Smooth muscle cell (in vitro differentiated cells): ENCODE results near the gene LRMDA. TPM values are rescaled to one million over a fixed set of nuclear protein-coding genes. Genes with fewer than 3 reads are reported as not detected.

Experiments used
- DNase-seq: peaks from one replicate; lab custom pipeline; 2025; ENCODE audit not compliant: unreplicated experiment; lab: John Stamatoyannopoulos, UW
- H2AFZ ChIP-seq: fragments of 200-600 bp; sonication (generic); 2 replicates; pipeline ENCODE4 v1.6.0; 2016; ENCODE audit warnings: antibody characterized with exemption, low read depth, mild to moderate bottlenecking
- H3F3A ChIP-seq: fragments of 200-600 bp; sonication (generic); 2 replicates; pipeline ENCODE4 v1.6.0; 2017; ENCODE audit warnings: antibody characterized with exemption, low read depth
- H3K27ac ChIP-seq: fragments of 200-600 bp; sonication (generic); 2 replicates; pipeline ENCODE4 v1.5.1; 2016; ENCODE audit warnings: low read depth, mild to moderate bottlenecking
- H3K27me3 ChIP-seq: fragments of 200-600 bp; sonication (generic); 2 replicates; pipeline ENCODE4 v1.6.1; 2016; ENCODE audit warnings: low read depth, mild to moderate bottlenecking
- H3K36me3 ChIP-seq: fragments of 200-600 bp; sonication (generic); 2 replicates; pipeline ENCODE4 v1.5.1; 2016; ENCODE audit warnings: low read depth
- H3K4me1 ChIP-seq: fragments of 200-600 bp; sonication (generic); 2 replicates; pipeline ENCODE4 v1.5.1; 2016; ENCODE audit warnings: low read depth
- H3K4me2 ChIP-seq: fragments of 200-600 bp; sonication (generic); 2 replicates; pipeline ENCODE4 v1.6.0; 2016; ENCODE audit warnings: mild to moderate bottlenecking
- H3K4me3 ChIP-seq: fragments of 200-600 bp; sonication (generic); 2 replicates; pipeline ENCODE4 v1.5.1; 2016; ENCODE audit warnings: mild to moderate bottlenecking
- H3K79me2 ChIP-seq: fragments of 200-600 bp; sonication (generic); 2 replicates; pipeline ENCODE4 v1.6.0; 2016; ENCODE audit warnings: low read depth, mild to moderate bottlenecking
- H3K9ac ChIP-seq: fragments of 200-600 bp; sonication (generic); 2 replicates; pipeline ENCODE4 v1.6.0; 2016; ENCODE audit warnings: low read depth
- H3K9me3 ChIP-seq: fragments of 200-600 bp; sonication (generic); replicated peaks from 2 replicates; pipeline ENCODE4 v1.5.1; 2016; ENCODE audit warnings: low read depth
- H4K20me1 ChIP-seq: fragments of 200-600 bp; sonication (generic); 2 replicates; pipeline ENCODE4 v1.6.0; 2016; ENCODE audit warnings: low read depth
- CTCF ChIP-seq: fragments of 200-600 bp; sonication (generic); IDR thresholded peaks from 2 replicates; pipeline ENCODE4 v1.5.1; 2017; ENCODE audit warnings: borderline replicate concordance, mild to moderate bottlenecking, antibody characterized with exemption; ENCODE audit not compliant: insufficient read depth, poor library complexity, severe bottlenecking
- WGBS: methylation state at CpG from one replicate; pipeline ENCODE4 v1.1.7; 2016; ENCODE audit warnings: low lambda C conversion rate; 5-methylcytosine and 5-hydroxymethylcytosine counted together
- polyA plus RNA-seq: library from polyadenylated mRNA; unstranded; fragments of >200 nt; fragmentation: Nextera tagmentation; extraction: Ambion mirVana; gene quantifications from 2 replicates; pipeline ENCODE4 v1.2.1, GENCODE V29; 2016
- total RNA-seq: library from RNA; depleted of rRNA; stranded (reverse); fragments of >200 nt; gene quantifications from 2 replicates; pipeline ENCODE4 v1.2.3, GENCODE V29; 2014

LRMDA gene
- total and polyA plus RNA-seq, 2 experiments from 2014 or later: 1.5 to 1.6 TPM

GRCh38 chr10:75724047-75724446 lies 292.6 kb downstream of the LRMDA start:
- H3K36me3 ChIP-seq: no peaks in the 10 kb centered on the region
- no peaks in the 10 kb centered on the region for H3K9me3 ChIP-seq
- H3K4me2 ChIP-seq: no peak overlapping the region
- no peaks in the 10 kb centered on the region for H3F3A ChIP-seq
- WGBS: 77% methylated on average over 2 of the region's 2 CpGs
- no peak for TF ChIP-seq CTCF
- no peak overlapping the region for H3K4me3 ChIP-seq
- peaks cover 2% of the 10 kb centered on the region for H3K27me3 ChIP-seq
- DNase-seq: no peak
- H3K27ac ChIP-seq: no peak overlapping the region
- no peak overlapping the region for H2AFZ ChIP-seq
- H3K79me2 ChIP-seq: no peaks in the 10 kb centered on the region
- no peak overlapping the region for H3K9ac ChIP-seq
- no peaks in the 10 kb centered on the region for H3K4me1 ChIP-seq
- H4K20me1 ChIP-seq: no peaks in the 10 kb centered on the region

- H4K20me1 ChIP-seq: no peaks in the 10 kb centered on the region
- H3K27ac ChIP-seq: no peak overlapping the region
Observed at GRCh38 chr10:75726522-75727483, 295.4 kb downstream of the LRMDA start.

GRCh38 chr10:75730847-75731246 lies 299.4 kb downstream of the LRMDA start:
- TF ChIP-seq CTCF: no peak
- WGBS: 83% methylated on average over 1 of the region's 1 CpG
- H4K20me1 ChIP-seq: no peaks in the 10 kb centered on the region
- no peak overlapping the region for H3K9ac ChIP-seq
- H3K4me2 ChIP-seq: no peak overlapping the region
- no peaks in the 10 kb centered on the region for H3K9me3 ChIP-seq
- H3K27me3 ChIP-seq: peaks cover 4% of the 10 kb centered on the region
- no peak for DNase-seq
- H3K36me3 ChIP-seq: no peaks in the 10 kb centered on the region
- no peak overlapping the region for H3K4me3 ChIP-seq
- no peaks in the 10 kb centered on the region for H3F3A ChIP-seq
- H3K4me1 ChIP-seq: peaks cover 6% of the 10 kb centered on the region
- no peak overlapping the region for H3K27ac ChIP-seq
- no peak overlapping the region for H2AFZ ChIP-seq
- H3K79me2 ChIP-seq: no peaks in the 10 kb centered on the region

More at GRCh38 chr10:75726522-75727483, 295.4 kb downstream of the LRMDA start:
- H2AFZ ChIP-seq: no peak overlapping the region
- H3K9ac ChIP-seq: no peak overlapping the region
- no peaks in the 10 kb centered on the region for H3K9me3 ChIP-seq
- no peaks in the 10 kb centered on the region for H3F3A ChIP-seq
- no peaks in the 10 kb centered on the region for H3K4me1 ChIP-seq
- no peak for TF ChIP-seq CTCF
- no peaks in the 10 kb centered on the region for H3K79me2 ChIP-seq
- no peak for DNase-seq
- H3K4me2 ChIP-seq: no peak overlapping the region
- no peak overlapping the region for H3K4me3 ChIP-seq
- H3K27me3 ChIP-seq: peaks cover 4% of the 10 kb centered on the region
- 90% methylated on average over 11 of the region's 11 CpGs for WGBS
- no peaks in the 10 kb centered on the region for H3K36me3 ChIP-seq
